IMR-90 (cell line): Measurements from ENCODE around the gene SH2B3. TPM values are rescaled to one million over a fixed set of nuclear protein-coding genes. Genes with fewer than 3 reads are reported as not detected.
A peak's percentile ranks its signal among the peaks of the same experiment; 100 is the strongest.

Source experiments
- ATAC-seq: fragments of 200-7000 bp; cut with Tn5 transposase; 2 replicates; pipeline ENCODE4 v1.9.1; 2020; ENCODE audit warnings: low read depth, mild to moderate bottlenecking, moderate library complexity
- BruUV-seq: library from RNA; stranded (reverse); fragments of 400-500 nt; replicated peaks from 2 replicates; lab custom pipeline; 2021; lab: Mats Ljungman, UMichigan
- CTCF ChIA-PET: fragments of 300-600 bp; formaldehyde crosslinking; extraction: SDS; loops from one replicate; lab custom pipeline; 2021; ENCODE audit warnings: antibody characterized with exemption; lab: Yijun Ruan, JAX
- POLR2A ChIA-PET: fragments of 300-600 bp; sonication (Branson Sonifier 250); formaldehyde crosslinking; loops from one replicate; lab custom pipeline; 2022; ENCODE audit warnings: antibody characterized with exemption; ENCODE audit not compliant: unreplicated experiment; lab: Charles Lee
- DNase-seq: peaks from one replicate; pipeline ENCODE4 v3.0.0; 2013
- H2AFZ ChIP-seq: replicated peaks from 2 replicates; pipeline ENCODE3; 2013; ENCODE audit warnings: low read length, mild to moderate bottlenecking; ENCODE audit not compliant: poor library complexity
- H2AK5ac ChIP-seq: 2 replicates; pipeline ENCODE4 v1.6.1; 2013; ENCODE audit warnings: low read depth, low read length, inconsistent platforms
- H2AK9ac ChIP-seq: replicated peaks from 2 replicates; pipeline ENCODE3; 2013; ENCODE audit warnings: mild to moderate bottlenecking, low read depth, low read length, moderate library complexity; ENCODE audit not compliant: poor library complexity
- H2BK120ac ChIP-seq: 2 replicates; pipeline ENCODE4 v1.6.1; 2013; ENCODE audit warnings: low read depth, low read length, inconsistent platforms
- H2BK15ac ChIP-seq: 3 replicates; pipeline ENCODE4 v1.6.1; 2013; ENCODE audit warnings: low read depth, low read length, inconsistent platforms
- H2BK20ac ChIP-seq: 2 replicates; pipeline ENCODE4 v1.6.1; 2013; ENCODE audit warnings: low read depth, mild to moderate bottlenecking, inconsistent platforms, low read length, moderate library complexity
- H2BK5ac ChIP-seq: 2 replicates; pipeline ENCODE4 v1.6.1; 2013; ENCODE audit warnings: mild to moderate bottlenecking, low read depth, low read length, inconsistent platforms; ENCODE audit not compliant: poor library complexity, severe bottlenecking
- H3K14ac ChIP-seq: replicated peaks from 2 replicates; pipeline ENCODE4 v1.6.1; 2013; ENCODE audit warnings: low read depth, low read length, inconsistent platforms
- H3K18ac ChIP-seq: 2 replicates; pipeline ENCODE4 v1.6.1; 2013; ENCODE audit warnings: low read depth, low read length, control low read depth
- H3K23ac ChIP-seq: 2 replicates; pipeline ENCODE4 v1.6.1; 2013; ENCODE audit warnings: low read depth, low read length, inconsistent platforms
- H3K27ac ChIP-seq: 2 replicates; pipeline ENCODE4 v1.5.1; 2013; ENCODE audit warnings: mild to moderate bottlenecking, control low read depth, low read length; ENCODE audit not compliant: insufficient read depth
- H3K27me3 ChIP-seq: 2 replicates; pipeline ENCODE4 v1.6.1; 2013; ENCODE audit warnings: low read length; ENCODE audit not compliant: control insufficient read depth, insufficient read depth
- H3K36me3 ChIP-seq: 2 replicates; pipeline ENCODE4 v1.6.1; 2013; ENCODE audit warnings: low read length, mixed read lengths; ENCODE audit not compliant: control insufficient read depth, insufficient read depth
- H3K4ac ChIP-seq: 2 replicates; pipeline ENCODE4 v1.6.1; 2013; ENCODE audit warnings: low read depth, low read length, inconsistent platforms
- H3K4me1 ChIP-seq: 2 replicates; pipeline ENCODE4 v1.6.1; 2013; ENCODE audit warnings: low read length, mixed read lengths; ENCODE audit not compliant: control insufficient read depth, insufficient read depth
- H3K4me2 ChIP-seq: 2 replicates; pipeline ENCODE4 v1.6.1; 2013; ENCODE audit warnings: low read depth, mild to moderate bottlenecking, control low read depth, low read length, moderate library complexity
- H3K4me3 ChIP-seq: 2 replicates; pipeline ENCODE4 v1.5.1; 2013; ENCODE audit warnings: low read depth, mild to moderate bottlenecking, control low read depth, low read length, moderate library complexity; ENCODE audit not compliant: insufficient read depth
- H3K56ac ChIP-seq: 2 replicates; pipeline ENCODE4 v1.6.1; 2013; ENCODE audit warnings: low read length, inconsistent platforms; ENCODE audit not compliant: insufficient read depth; ENCODE audit errors: extremely low read depth
- H3K79me1 ChIP-seq, 2 experiments: 2 replicates each; pipeline ENCODE4 v1.6.1; 2013; ENCODE audit warnings: low read length in 2 of 2, inconsistent platforms in 1 of 2, low read depth in 1 of 2
- H3K9ac ChIP-seq: 2 replicates; pipeline ENCODE4 v1.6.1; 2013; ENCODE audit warnings: low read depth, low read length, control low read depth
- H3K9me1 ChIP-seq: 2 replicates; pipeline ENCODE4 v1.6.1; 2013; ENCODE audit warnings: low read length, inconsistent platforms; ENCODE audit not compliant: insufficient read depth
- H3K9me3 ChIP-seq: 2 replicates; pipeline ENCODE4 v1.6.1; 2013; ENCODE audit warnings: low read length; ENCODE audit not compliant: control insufficient read depth, insufficient read depth
- H4K20me1 ChIP-seq: 2 replicates; pipeline ENCODE4 v1.6.1; 2013; ENCODE audit warnings: low read length, inconsistent platforms; ENCODE audit not compliant: insufficient read depth
- H4K5ac ChIP-seq: 2 replicates; pipeline ENCODE4 v1.6.1; 2013; ENCODE audit warnings: mild to moderate bottlenecking, low read depth, low read length, control low read depth
- H4K8ac ChIP-seq, 2 experiments: 2 replicates each; pipeline ENCODE4 v1.6.1; 2013; ENCODE audit warnings: low read depth in 2 of 2, low read length in 2 of 2, control low read depth in 1 of 2, inconsistent platforms in 1 of 2
- H4K91ac ChIP-seq: 2 replicates; pipeline ENCODE4 v1.6.1; 2013; ENCODE audit warnings: low read depth, low read length, inconsistent platforms; ENCODE audit not compliant: insufficient read depth
- BHLHE40 ChIP-seq: fragments of 150-350 bp; IDR thresholded peaks from 2 replicates; pipeline ENCODE4 v1.6.1; 2016; ENCODE audit warnings: mild to moderate bottlenecking, low read depth, low read length
- CEBPB ChIP-seq: IDR thresholded peaks from 2 replicates; pipeline ENCODE4 v1.6.1; 2012; ENCODE audit warnings: low read depth, low read length, improper control_type of control experiment
- CHD1 ChIP-seq: IDR thresholded peaks from 2 replicates; pipeline ENCODE4 v1.6.1; 2012; ENCODE audit warnings: low read depth, low read length, improper control_type of control experiment
- FOS ChIP-seq: fragments of 150-350 bp; IDR thresholded peaks from 2 replicates; pipeline ENCODE4 v1.6.1; 2016; ENCODE audit warnings: low read depth, low read length
- MAZ ChIP-seq: IDR thresholded peaks from 2 replicates; pipeline ENCODE4 v1.6.1; 2012; ENCODE audit warnings: low read depth, mild to moderate bottlenecking, low read length, improper control_type of control experiment, moderate library complexity, borderline replicate concordance
- RAD21 ChIP-seq: IDR thresholded peaks from 2 replicates; pipeline ENCODE4 v1.6.1; 2012; ENCODE audit warnings: low read length, improper control_type of control experiment
- RCOR1 ChIP-seq: IDR thresholded peaks from 2 replicates; pipeline ENCODE4 v1.6.1; 2012; ENCODE audit warnings: mild to moderate bottlenecking, low read length, improper control_type of control experiment; ENCODE audit not compliant: insufficient replicate concordance
- SMC3 ChIP-seq: fragments of 150-350 bp; IDR thresholded peaks from 2 replicates; pipeline ENCODE4 v1.6.1; 2016; ENCODE audit warnings: low read depth, mild to moderate bottlenecking, antibody characterized with exemption, low read length, moderate library complexity
- WGBS, 2 experiments: methylation state at CpG; one replicate each; pipeline versions ENCODE4 v1.1.5 to v1.1.7; 2013; ENCODE audit warnings: missing lambda C conversion rate in 2 of 2; ENCODE audit not compliant: insufficient read length in 1 of 2; ENCODE audit errors: extremely low coverage in 2 of 2; 5-methylcytosine and 5-hydroxymethylcytosine counted together
- dilution Hi-C: fragments of 300-500 bp; cut with HindIII; formaldehyde crosslinking; loops from one replicate; pipeline ENCODE4 v1.14.3; 2018; ENCODE audit warnings: low sequenced_read_pairs; ENCODE audit not compliant: unreplicated experiment
- in situ Hi-C: fragments of 300-500 bp; cut with MboI; formaldehyde crosslinking; loops from 3 replicates; pipeline ENCODE4 v1.14.3; 2019; ENCODE audit warnings: low sequenced_read_pairs, inconsistent platforms, mixed read lengths
- intact Hi-C: fragments of 100-400 bp; cut with micrococcal nuclease; formaldehyde crosslinking; loops from 2 replicates; pipeline ENCODE4 v1.10.0; 2022
- polyA plus RNA-seq, 3 experiments: library from polyadenylated mRNA; depleted of rRNA; stranded (reverse); fragments of >200 nt; gene quantifications; 2 replicates each; pipeline ENCODE4 v1.2.3, GENCODE V29; 2012; ENCODE audit warnings: low replicate concordance in 1 of 3
- total RNA-seq: library from RNA; depleted of rRNA; stranded (reverse); fragments of >200 nt; gene quantifications from 2 replicates; pipeline ENCODE4 v1.2.3, GENCODE V29; 2012

SH2B3 gene
- total and polyA plus RNA-seq, 2 of the 4 experiments (the other 2 are of a cell fraction), result 9.3 to 20.2 TPM

GRCh38 chr12:111469401-111469800, 63.7 kb downstream of the SH2B3 start:
- no peak overlapping the region for H4K5ac ChIP-seq
- no peak overlapping the region for H2BK20ac ChIP-seq
- H2AFZ ChIP-seq, result no peak overlapping the region
- peak overlapping the region; percentile 74 for H2BK5ac ChIP-seq
- H3K9me3 ChIP-seq, result no peaks in the 10 kb centered on the region
- H4K8ac ChIP-seq, result 0 out of 4 replicates have a peak overlapping the region, but pooled peaks of 1 of the 2 experiments have one; percentile 3
- H3K23ac ChIP-seq, result no peak overlapping the region
- no peak overlapping the region for H3K4ac ChIP-seq
- peak; percentile 76 for DNase-seq
- dilution Hi-C loops, result no loop called here
- H2AK5ac ChIP-seq, result no peak overlapping the region
- no peak overlapping the region for H3K18ac ChIP-seq
- peaks cover 15% of the 10 kb centered on the region; the same call in 1 of the 2 replicates for H3K9me1 ChIP-seq
- no peak overlapping the region; the same call in 1 of the 2 replicates for H3K27ac ChIP-seq
- in situ Hi-C loops, result no loop called here
- no peak overlapping the region for H3K56ac ChIP-seq
- H3K9ac ChIP-seq, result no peak overlapping the region
- no peak overlapping the region for H3K14ac ChIP-seq
- ChIA-PET CTCF (no interaction called here), POLR2A (no interaction called here)
- no peak overlapping the region for H3K4me3 ChIP-seq
- ATAC-seq, result peak; percentile 36
- peaks cover 15% of the 10 kb centered on the region for H3K4me1 ChIP-seq
- H4K91ac ChIP-seq, result no peak overlapping the region
- peaks cover 27% of the 10 kb centered on the region; the same call in 1 of the 2 replicates for H4K20me1 ChIP-seq
- WGBS, 2 experiments, result no CpG with 5 or more reads among the region's 2 CpGs
- TF ChIP-seq MAZ (no peak), SMC3 (no peak), RCOR1 (no peak), CEBPB (no peak), FOS (no peak; the same call in 1 of the 2 replicates), BHLHE40 (no peak), CHD1 (no peak), RAD21 (no peak)
- no peaks in the 10 kb centered on the region for H3K27me3 ChIP-seq
- no peak overlapping the region for H3K4me2 ChIP-seq
- H2BK15ac ChIP-seq, result no peak overlapping the region
- peaks cover 18 to 59% of the 10 kb centered on the region in 2 experiments for H3K79me1 ChIP-seq
- no TSS peak for BruUV-seq
- no peak overlapping the region for H2BK120ac ChIP-seq
- H3K36me3 ChIP-seq, result peaks cover 21% of the 10 kb centered on the region
- intact Hi-C loops, result loop anchor here (5.0 kb wide), 1 partner anchor 128 kb away; the partner anchor contains the start of gene ATXN2
- H2AK9ac ChIP-seq, result no peak overlapping the region
